G401.6 (cell line): Measurements from ENCODE around the gene PRUNE2.

Source experiments
- FAIRE-seq: peaks from 2 replicates; lab custom pipeline; 2012; peaks lifted over from hg19 to GRCh38; lab: Jason Lieb, UNC

Gene PRUNE2

DNA sequence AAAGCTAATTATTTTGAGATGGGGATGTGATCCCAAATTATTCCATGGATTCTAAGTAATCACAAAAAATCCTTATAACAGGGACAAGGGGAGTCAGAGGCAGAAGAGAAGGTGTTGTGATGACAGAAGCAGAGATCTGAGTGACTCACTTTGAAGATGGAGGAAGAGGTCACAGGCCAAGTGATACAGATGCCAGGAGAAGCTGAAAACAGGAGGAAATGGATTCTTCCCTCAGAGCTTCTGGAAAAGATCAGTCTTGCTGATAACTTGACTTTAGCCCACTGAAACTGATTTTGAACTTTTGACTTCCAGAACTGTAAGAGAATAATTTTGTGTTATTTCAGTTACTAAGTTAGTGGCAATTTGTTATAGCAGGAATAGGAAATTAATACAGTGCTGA, 341.6 kb downstream of the PRUNE2 start:
- FAIRE-seq, result no peak

DNA sequence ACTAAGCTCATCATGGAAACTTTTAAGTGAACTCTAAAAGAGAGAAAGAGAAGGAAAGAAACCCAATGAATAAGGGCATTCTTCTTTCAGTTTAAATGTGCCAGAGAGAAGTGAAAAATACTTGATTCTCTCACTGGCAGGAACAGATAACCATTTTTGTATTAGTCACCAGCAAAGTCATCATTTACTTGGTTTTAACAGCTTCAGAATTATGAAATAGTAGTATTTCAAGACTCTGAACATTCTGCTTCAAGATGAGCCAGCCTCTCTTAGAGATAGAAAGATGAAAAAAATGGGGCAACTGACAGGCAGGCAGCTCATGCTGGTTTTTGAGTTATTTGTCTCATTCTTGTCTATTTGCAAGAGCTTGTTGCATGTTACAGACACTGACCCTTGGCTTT, 343.4 kb downstream of the PRUNE2 start:
- no peak for FAIRE-seq

DNA sequence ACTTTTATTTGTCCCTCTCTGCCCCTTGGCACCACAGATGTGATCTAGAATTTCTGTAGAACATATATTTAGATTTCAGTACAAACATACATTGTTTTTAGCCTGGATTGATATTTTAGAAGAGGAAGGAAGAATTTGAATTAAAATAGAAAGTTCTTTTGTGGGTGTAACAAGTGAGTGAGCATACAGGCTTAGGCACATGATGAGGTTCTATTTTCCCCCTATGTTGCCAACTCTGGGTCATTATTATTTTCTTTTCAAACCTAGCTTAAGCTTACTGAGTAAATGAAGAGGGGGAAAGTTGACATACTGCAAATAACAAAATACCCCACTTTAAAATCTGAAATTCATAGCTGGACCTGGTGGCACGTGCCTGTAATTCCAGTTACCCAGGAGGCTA, 344.0 kb downstream of the PRUNE2 start:
- FAIRE-seq, result no peak
